Calu3 (cell line): ENCODE data around the gene IGIP. TPM values are rescaled to one million over a fixed set of nuclear protein-coding genes. Genes with fewer than 3 reads are reported as not detected.

Experiments
- BruUV-seq: library from RNA; stranded (reverse); fragments of 400-500 nt; replicated peaks from 2 replicates; lab custom pipeline; 2021; lab: Mats Ljungman, UMichigan
- CTCF ChIA-PET: fragments of 300-600 bp; sonication (Branson Sonifier 250); formaldehyde crosslinking; loops from one replicate; lab custom pipeline; 2022; ENCODE audit warnings: antibody characterized with exemption; lab: Charles Lee
- DNase-seq: peaks from one replicate; pipeline ENCODE4 v3.0.0; 2022
- H3K27ac Mint-ChIP-seq: one replicate; pipeline ENCODE4 v1.8.0; 2022; ENCODE audit warnings: mixed read lengths; ENCODE audit not compliant: unreplicated experiment
- H3K27me3 Mint-ChIP-seq: one replicate; pipeline ENCODE4 v1.8.0; 2022; ENCODE audit warnings: mixed read lengths; ENCODE audit not compliant: unreplicated experiment
- H3K36me3 Mint-ChIP-seq: one replicate; pipeline ENCODE4 v1.8.0; 2022; ENCODE audit warnings: mild to moderate bottlenecking, moderate library complexity, mixed read lengths; ENCODE audit not compliant: insufficient read depth, unreplicated experiment
- H3K4me1 Mint-ChIP-seq: one replicate; pipeline ENCODE4 v1.8.0; 2022; ENCODE audit warnings: mild to moderate bottlenecking, low read depth, mixed read lengths; ENCODE audit not compliant: unreplicated experiment
- H3K4me3 Mint-ChIP-seq: one replicate; pipeline ENCODE4 v1.8.0; 2022; ENCODE audit warnings: mild to moderate bottlenecking, low read depth, moderate library complexity, mixed read lengths; ENCODE audit not compliant: unreplicated experiment
- H3K9me3 Mint-ChIP-seq: one replicate; pipeline ENCODE4 v1.8.0; 2022; ENCODE audit warnings: low read depth, mixed read lengths; ENCODE audit not compliant: unreplicated experiment
- intact Hi-C: fragments of 100-400 bp; cut with micrococcal nuclease; formaldehyde crosslinking; loops from one replicate; pipeline ENCODE4 v1.10.0; 2022; ENCODE audit not compliant: unreplicated experiment
- total RNA-seq: library from RNA; stranded (reverse); gene quantifications from 2 replicates; pipeline ENCODE4 v1.2.3, GENCODE V29; 2022
- TF ChIP-seq, protein P1 (sequence below): fragments of 200-600 bp; IDR thresholded peaks from one replicate; pipeline ENCODE4 v1.8.0; 2022; ENCODE audit warnings: antibody characterized with exemption; ENCODE audit not compliant: unreplicated experiment

Gene IGIP
- total RNA-seq, 1 experiment from 2014 or later: 6.2 TPM

DNA sequence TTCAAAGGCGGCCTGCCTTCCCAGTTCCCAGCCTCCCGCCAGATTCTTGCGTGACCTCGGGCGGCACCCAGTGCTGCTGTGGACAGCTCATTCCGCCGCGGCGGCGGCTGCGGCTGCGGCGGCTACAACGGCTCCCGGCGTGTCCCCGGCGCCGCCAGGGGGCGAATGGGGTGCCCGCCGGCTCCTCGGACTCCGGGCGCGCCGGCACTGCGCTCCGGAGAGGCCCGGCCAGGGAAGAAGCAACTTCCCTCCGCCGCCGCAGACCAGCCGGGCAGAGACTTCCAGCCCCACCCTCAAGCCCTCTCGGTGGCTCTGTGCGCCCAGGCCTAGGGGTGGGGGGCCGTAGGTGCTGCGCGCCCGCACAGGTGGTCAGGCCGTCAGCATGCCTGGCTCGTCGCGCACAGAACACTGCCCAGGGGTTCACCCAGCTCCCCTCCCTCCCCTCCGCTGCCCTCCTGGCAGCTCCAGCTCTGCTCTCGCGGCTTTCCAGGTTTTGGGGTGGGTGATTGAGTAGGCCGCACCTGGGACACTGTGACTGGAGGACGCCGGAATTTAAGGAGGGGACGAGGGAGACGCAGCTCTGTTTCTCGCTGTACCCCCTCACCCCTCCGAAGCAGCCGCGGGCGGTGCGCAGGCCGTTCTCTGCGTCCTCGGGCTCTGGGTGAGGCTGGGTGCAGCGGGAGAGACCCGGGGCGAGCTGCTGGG is 20.2 kb downstream of the IGIP start:
- Mint-ChIP-seq H3K4me1 (peaks cover 15% of the 10 kb centered on the region), H3K4me3 (peak overlapping the region; percentile 65), H3K36me3 (no peaks in the 10 kb centered on the region), H3K27me3 (peaks cover 25% of the 10 kb centered on the region), H3K9me3 (no peaks in the 10 kb centered on the region), H3K27ac (no peak overlapping the region)
- peak; percentile 90 for DNase-seq
- intact Hi-C loops: no loop called here
- BruUV-seq: no TSS peak
- TF ChIP-seq, protein P1, sequence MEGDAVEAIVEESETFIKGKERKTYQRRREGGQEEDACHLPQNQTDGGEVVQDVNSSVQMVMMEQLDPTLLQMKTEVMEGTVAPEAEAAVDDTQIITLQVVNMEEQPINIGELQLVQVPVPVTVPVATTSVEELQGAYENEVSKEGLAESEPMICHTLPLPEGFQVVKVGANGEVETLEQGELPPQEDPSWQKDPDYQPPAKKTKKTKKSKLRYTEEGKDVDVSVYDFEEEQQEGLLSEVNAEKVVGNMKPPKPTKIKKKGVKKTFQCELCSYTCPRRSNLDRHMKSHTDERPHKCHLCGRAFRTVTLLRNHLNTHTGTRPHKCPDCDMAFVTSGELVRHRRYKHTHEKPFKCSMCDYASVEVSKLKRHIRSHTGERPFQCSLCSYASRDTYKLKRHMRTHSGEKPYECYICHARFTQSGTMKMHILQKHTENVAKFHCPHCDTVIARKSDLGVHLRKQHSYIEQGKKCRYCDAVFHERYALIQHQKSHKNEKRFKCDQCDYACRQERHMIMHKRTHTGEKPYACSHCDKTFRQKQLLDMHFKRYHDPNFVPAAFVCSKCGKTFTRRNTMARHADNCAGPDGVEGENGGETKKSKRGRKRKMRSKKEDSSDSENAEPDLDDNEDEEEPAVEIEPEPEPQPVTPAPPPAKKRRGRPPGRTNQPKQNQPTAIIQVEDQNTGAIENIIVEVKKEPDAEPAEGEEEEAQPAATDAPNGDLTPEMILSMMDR: peak; percentile 91
- CTCF ChIA-PET: interaction anchor here (0.5 to 2.3 kb wide), 19 partner anchors 9 to 547 kb away, joined by 3 to 9 read pairs (median 5); partner anchors contain the start of gene HBEGF

GRCh38 chr5:140146523-140146842 is 20.7 kb downstream of the IGIP start:
- H3K36me3 Mint-ChIP-seq: no peaks in the 10 kb centered on the region
- peak overlapping the region; percentile 65 for H3K4me3 Mint-ChIP-seq
- CTCF ChIA-PET: interaction anchor here (0.6 to 1.8 kb wide), 6 partner anchors 9 to 115 kb away, joined by 3 to 9 read pairs (median 6); no protein-coding TSS in a partner anchor
- intact Hi-C loops: no loop called here
- H3K27me3 Mint-ChIP-seq: peaks cover 25% of the 10 kb centered on the region
- BruUV-seq: no TSS peak
- peaks cover 15% of the 10 kb centered on the region for H3K4me1 Mint-ChIP-seq
- DNase-seq: no peak
- no peak overlapping the region for H3K27ac Mint-ChIP-seq
- TF ChIP-seq, protein P1: no peak
- H3K9me3 Mint-ChIP-seq: no peaks in the 10 kb centered on the region

GRCh38 chr5:140147460-140147859 is 21.7 kb downstream of the IGIP start:
- H3K4me3 Mint-ChIP-seq: no peak overlapping the region
- H3K4me1 Mint-ChIP-seq: peaks cover 23% of the 10 kb centered on the region
- CTCF ChIA-PET: interaction anchor here (0.8 kb wide), 1 partner anchor 9 kb away, joined by 3 read pairs; no protein-coding TSS in a partner anchor
- no peak overlapping the region for H3K27ac Mint-ChIP-seq
- no TSS peak for BruUV-seq
- H3K9me3 Mint-ChIP-seq: no peaks in the 10 kb centered on the region
- peaks cover 25% of the 10 kb centered on the region for H3K27me3 Mint-ChIP-seq
- intact Hi-C loops: no loop called here
- H3K36me3 Mint-ChIP-seq: no peaks in the 10 kb centered on the region
- TF ChIP-seq, protein P1: no peak
- no peak for DNase-seq

- intact Hi-C loops: no loop called here
- peak; percentile 43 for DNase-seq
- no peak overlapping the region for H3K4me3 Mint-ChIP-seq
- peaks cover 25% of the 10 kb centered on the region for H3K27me3 Mint-ChIP-seq
- CTCF ChIA-PET: interaction anchor here (1.2 kb wide), 1 partner anchor 62 kb away, joined by 5 read pairs; no protein-coding TSS in a partner anchor
- H3K36me3 Mint-ChIP-seq: no peaks in the 10 kb centered on the region
- no peaks in the 10 kb centered on the region for H3K9me3 Mint-ChIP-seq
- TF ChIP-seq, protein P1: no peak
- no TSS peak for BruUV-seq
- no peak overlapping the region for H3K27ac Mint-ChIP-seq
- peaks cover 23% of the 10 kb centered on the region for H3K4me1 Mint-ChIP-seq
Measured at GRCh38 chr5:140148508-140148907, 22.8 kb downstream of the IGIP start.
